K562 (cell line): Measurements from ENCODE around the gene ZNF544. TPM values are rescaled to one million over a fixed set of nuclear protein-coding genes. Genes with fewer than 3 reads are reported as not detected.

Experiments
- EWSR1 ChIP-seq: fragments of 450-650 bp; IDR thresholded peaks from 2 replicates; pipeline ENCODE4 v1.6.1; 2018; ENCODE audit warnings: borderline replicate concordance, mild to moderate bottlenecking, low read depth, moderate library complexity; ENCODE audit not compliant: partially characterized antibody
- FOS ChIP-seq: IDR thresholded peaks from 3 replicates; pipeline ENCODE4 v1.6.1; 2011; ENCODE audit not compliant: insufficient read length; ENCODE audit errors: extremely low read depth
- FOXP4 ChIP-seq: sonication (generic); formaldehyde crosslinking; IDR thresholded peaks from 2 replicates; pipeline ENCODE4 v1.8.0; 2022; ENCODE audit warnings: mild to moderate bottlenecking, missing genetic modification reagents, borderline replicate concordance
- HSF4 ChIP-seq: fragments of 250-450 bp; sonication (Bioruptor Pico); IDR thresholded peaks from 2 replicates; pipeline ENCODE4 v2.1.2; 2022; ENCODE audit warnings: mild to moderate bottlenecking, moderate library complexity, borderline replicate concordance
- IRF9 ChIP-seq: fragments of 450-650 bp; IDR thresholded peaks from 2 replicates; pipeline ENCODE4 v1.6.1; 2016; ENCODE audit warnings: missing biosample characterization, missing genetic modification characterization
- NFXL1 ChIP-seq: fragments of 450-650 bp; formaldehyde crosslinking; IDR thresholded peaks from 2 replicates; pipeline ENCODE4 v1.4.0; 2021; ENCODE audit warnings: mild to moderate bottlenecking
- PTRF ChIP-seq: fragments of 450-650 bp; IDR thresholded peaks from 2 replicates; pipeline ENCODE4 v1.6.1; 2016; ENCODE audit warnings: mild to moderate bottlenecking, missing genetic modification characterization, missing compliant biosample characterization
- RREB1 ChIP-seq: fragments of 250-450 bp; sonication (Bioruptor Pico); IDR thresholded peaks from 2 replicates; pipeline ENCODE4 v1.4.0; 2020
- SIN3B ChIP-seq: fragments of 450-650 bp; IDR thresholded peaks from 2 replicates; pipeline ENCODE4 v1.6.1; 2017; ENCODE audit warnings: low read depth, mild to moderate bottlenecking, moderate library complexity
- SMAD1 ChIP-seq: fragments of 150-350 bp; IDR thresholded peaks from 2 replicates; pipeline ENCODE4 v1.6.1; 2014; ENCODE audit warnings: low read length, low read depth; ENCODE audit not compliant: partially characterized antibody
- THRB ChIP-seq: fragments of 450-650 bp; formaldehyde crosslinking; conservative IDR thresholded peaks from 2 replicates; pipeline ENCODE4 v1.4.0; 2022; ENCODE audit warnings: mild to moderate bottlenecking, missing genetic modification characterization
- ZNF354B ChIP-seq: fragments of 250-450 bp; sonication (Bioruptor Pico); IDR thresholded peaks from 2 replicates; pipeline ENCODE4 v1.4.0; 2020
- ZNF589 ChIP-seq: fragments of 200-800 bp; sonication (Bioruptor generic); IDR thresholded peaks from 2 replicates; pipeline ENCODE4 v1.6.1; 2016; ENCODE audit warnings: low read depth, missing genetic modification characterization, missing compliant biosample characterization
- ZNF76 ChIP-seq: fragments of 250-450 bp; sonication (Bioruptor Pico); IDR thresholded peaks from 2 replicates; pipeline ENCODE4 v1.4.0; 2020; ENCODE audit warnings: mild to moderate bottlenecking, moderate library complexity, borderline replicate concordance
- polyA plus RNA-seq, 8 experiments: library from polyadenylated mRNA; depleted of rRNA in 4 of 8; stranded (reverse) in 5 of 8; unstranded in 3 of 8; fragments of >200 nt; fragmentation: Nextera tagmentation in 2 of 8; fragmentation: Illumina TruSeq in 1 of 8; extraction: Ambion mirVana in 2 of 8; extraction: Trizol in 1 of 8; gene quantifications; 2 replicates each; pipeline versions ENCODE4 v1.2.1 to v1.2.3, GENCODE V29; 2011 to 2014; ENCODE audit warnings: inconsistent platforms in 1 of 8, missing spikeins in 1 of 8
- total RNA-seq, 7 experiments: library from RNA; depleted of rRNA in 6 of 7; stranded (reverse); fragments of >200 nt in 6 of 7; fragmentation: Illumina TruSeq in 2 of 7; extraction: Trizol in 2 of 7; gene quantifications; 2 replicates each; pipeline versions ENCODE4 v1.2.1 to v1.2.3, GENCODE V29; 2011 to 2021; ENCODE audit warnings: low replicate concordance in 1 of 7

Gene ZNF544
- total and polyA plus RNA-seq, 9 of the 15 experiments (the other 6 are each of a cell fraction or from before 2014, with no cell fraction given) = 23.6 to 59.0 (median 41.4) TPM

GRCh38 chr19:58277748-58278540 is 49.2 kb downstream of the ZNF544 start (continued):
- TF ChIP-seq IRF9 (tag) = peak; percentile 66; the same call in 1 of the 2 replicates
- 0 out of 2 replicates have a peak, but pooled peaks have one; percentile 25 for TF ChIP-seq ZNF76 (CRISPR knock-in tag)
- TF ChIP-seq PTRF (tag) = peak; percentile 80
- TF ChIP-seq EWSR1 = no peak
- no peak for TF ChIP-seq THRB (CRISPR knock-in tag)
- TF ChIP-seq SMAD1 = no peak
- no peak for TF ChIP-seq SIN3B
- 0 out of 2 replicates have a peak, but pooled peaks have one; percentile 45 for TF ChIP-seq NFXL1 (CRISPR knock-in tag)
- no peak for TF ChIP-seq FOS
- no peak for TF ChIP-seq FOXP4
- TF ChIP-seq ZNF589 = 0 out of 2 replicates have a peak, but pooled peaks have one; percentile 3
- TF ChIP-seq RREB1 = no peak
- no peak for TF ChIP-seq HSF4 (CRISPR knock-in tag)
- TF ChIP-seq ZNF354B (CRISPR knock-in tag) = no peak
